Right hindlimb (tissue), 1 donor: ENCODE measurements around the gene ZNF579.

Experiments
- DNase-seq: peaks from one replicate; pipeline ENCODE4 v3.0.0-alpha.2; 2018

Gene ZNF579

GRCh38 chr19:55611300-55611982 lies 30.8 kb upstream of the ZNF579 start:
- no peak for DNase-seq

DNA sequence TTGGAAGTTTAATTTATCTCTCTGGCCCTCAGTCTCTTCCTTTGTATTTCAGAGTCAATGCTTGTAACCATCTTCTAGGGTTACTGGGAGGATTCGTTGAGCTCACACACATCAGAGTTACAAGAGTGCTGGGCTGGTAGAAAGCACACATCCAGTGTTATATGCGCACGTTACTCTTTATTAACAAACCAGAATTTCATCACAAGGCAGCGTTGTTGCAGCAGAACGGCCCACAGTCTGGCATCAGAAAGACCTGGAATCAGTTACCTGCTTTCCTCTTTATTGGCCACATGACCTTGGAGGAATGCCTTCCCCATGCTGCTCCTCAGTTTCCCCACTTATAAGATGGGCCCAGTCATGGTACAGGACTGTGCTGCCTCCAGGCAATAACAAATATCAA lies 28.7 kb upstream of the ZNF579 start:
- no peak for DNase-seq

- no peak for DNase-seq
Measured at GRCh38 chr19:55606817-55607216, 26.2 kb upstream of the ZNF579 start.

- no peak for DNase-seq
Measured at GRCh38 chr19:55606471-55606787, 25.8 kb upstream of the ZNF579 start.

GRCh38 chr19:55605637-55606470 lies 25.2 kb upstream of the ZNF579 start, which contains the start of gene ZNF865:
TSS of gene ZNF865 (plus strand) at chr19:55605647. CDS start at chr19:55613619, 7,972 bp downstream.
- DNase-seq: peak; percentile 86

DNA sequence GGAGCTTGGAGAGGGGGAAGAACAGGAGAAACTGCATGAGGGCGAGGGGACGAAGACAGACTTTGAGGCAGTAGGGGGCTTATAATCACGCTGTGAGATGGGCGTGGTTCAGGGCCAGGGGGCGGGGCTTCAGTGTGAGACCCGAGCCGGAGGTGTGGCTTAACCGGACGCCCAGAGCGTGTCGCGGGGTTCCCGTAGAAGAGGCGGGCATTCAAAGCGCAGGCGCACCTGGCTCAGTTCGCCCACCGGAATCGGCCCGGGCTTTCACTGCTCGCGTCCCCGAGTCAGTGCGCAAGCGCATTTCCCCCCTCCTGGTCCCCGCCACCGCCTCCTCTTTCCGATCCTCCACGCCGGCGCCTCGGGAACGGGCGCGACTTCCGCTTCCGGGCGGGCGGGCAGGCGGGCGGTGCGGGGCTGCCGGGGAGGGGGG lies 24.6 kb upstream of the ZNF579 start:
- peak; percentile 99 for DNase-seq

- no peak for DNase-seq
Measured at GRCh38 chr19:55603581-55604292, 23.1 kb upstream of the ZNF579 start.

DNA sequence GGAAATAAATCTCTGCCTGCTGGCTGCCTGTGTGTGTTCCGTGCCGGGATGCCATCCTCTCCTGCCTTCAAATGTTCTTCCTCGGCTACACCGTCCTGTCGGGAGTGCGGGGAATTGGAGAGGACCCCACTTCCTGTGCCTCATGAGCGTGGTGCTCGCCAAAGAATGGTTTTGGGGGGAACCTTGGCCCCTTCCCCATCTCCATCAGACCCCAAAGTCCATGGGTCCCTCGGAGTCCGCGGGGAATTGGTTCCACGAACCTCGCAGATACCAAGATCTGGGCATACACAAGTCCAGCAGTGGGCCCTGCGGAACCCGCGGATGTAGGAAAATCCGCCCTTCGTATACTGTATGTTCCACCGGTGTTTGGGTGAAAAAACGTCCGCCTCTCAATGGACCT lies 22.5 kb upstream of the ZNF579 start:
- DNase-seq: no peak

DNA sequence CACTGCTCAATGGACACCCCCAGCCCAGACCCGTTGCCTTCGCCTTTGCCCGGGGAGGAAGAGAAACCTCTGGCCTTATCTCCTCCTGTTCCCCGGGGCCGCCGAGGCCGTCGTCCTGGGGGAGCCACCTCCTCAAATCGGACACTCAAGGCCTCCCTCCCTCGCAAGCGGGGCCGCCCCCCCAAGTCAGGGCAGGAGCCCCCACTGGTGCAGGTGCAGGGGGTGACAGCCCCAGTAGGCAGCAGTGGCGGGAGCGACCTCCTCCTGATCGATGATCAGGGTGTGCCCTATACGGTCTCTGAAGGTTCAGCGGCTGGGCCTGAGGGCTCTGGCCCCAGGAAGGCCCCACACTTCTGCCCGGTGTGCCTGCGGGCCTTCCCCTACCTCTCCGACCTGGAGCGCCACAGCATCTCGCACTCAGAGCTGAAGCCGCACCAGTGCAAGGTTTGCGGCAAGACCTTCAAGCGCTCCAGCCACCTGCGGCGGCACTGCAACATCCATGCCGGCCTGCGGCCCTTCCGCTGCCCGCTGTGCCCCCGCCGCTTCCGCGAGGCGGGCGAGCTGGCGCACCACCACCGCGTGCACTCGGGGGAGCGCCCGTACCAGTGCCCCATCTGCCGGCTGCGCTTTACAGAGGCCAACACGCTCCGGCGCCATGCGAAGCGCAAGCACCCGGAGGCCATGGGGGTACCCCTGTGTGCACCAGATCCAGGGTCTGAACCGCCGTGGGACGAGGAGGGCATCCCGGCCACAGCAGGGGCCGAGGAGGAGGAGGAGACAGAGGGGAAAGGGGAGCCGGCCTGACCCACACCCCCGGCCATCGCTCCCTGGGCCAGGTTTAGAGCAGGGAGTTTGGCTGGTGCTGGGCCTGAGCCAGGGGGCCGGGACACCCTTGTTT lies 21.7 kb upstream of the ZNF579 start:
- no peak for DNase-seq

DNA sequence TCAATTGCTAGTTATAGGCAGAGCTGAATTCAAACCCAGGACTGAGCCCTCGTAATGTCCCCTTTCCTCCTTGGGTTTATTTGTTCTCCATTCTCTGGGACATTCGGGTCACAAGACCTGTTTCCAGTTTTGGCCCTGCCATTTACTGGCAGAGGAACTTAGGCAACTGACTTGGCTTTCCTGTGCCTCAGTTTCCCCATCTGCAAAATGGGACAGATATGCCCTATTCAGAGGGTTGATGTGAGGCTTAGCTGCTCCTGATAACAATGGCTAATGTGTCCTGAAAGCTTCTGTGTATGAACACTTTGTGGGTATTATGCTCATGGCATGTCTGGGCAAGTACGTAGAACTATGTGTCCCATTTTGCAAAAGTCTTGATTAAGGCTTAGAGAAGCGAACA lies 20.4 kb upstream of the ZNF579 start:
- no peak for DNase-seq

DNA sequence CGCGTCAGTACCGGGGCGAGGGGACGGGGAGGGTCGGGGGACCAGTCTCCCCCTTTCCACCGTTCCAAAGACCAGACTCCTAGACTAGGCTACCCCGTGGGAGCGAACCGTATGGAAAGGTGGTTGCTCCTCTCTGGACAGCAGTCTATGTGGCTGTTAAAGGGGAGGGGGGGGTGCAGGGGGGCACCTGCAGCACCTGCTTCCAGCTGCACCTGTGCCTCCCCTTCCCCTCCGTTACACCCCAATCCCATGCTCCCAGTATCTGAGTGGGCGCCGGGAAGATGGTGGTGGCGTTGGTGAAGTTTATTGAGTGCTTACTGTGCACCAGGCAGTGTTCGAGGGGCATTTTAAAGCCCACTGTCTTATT lies 20.0 kb upstream of the ZNF579 start:
- no peak for DNase-seq

GRCh38 chr19:55599842-55600661 lies 19.4 kb upstream of the ZNF579 start, which contains the start of gene ZNF524:
TSS of gene ZNF524 (plus strand) at chr19:55600288. CDS start at chr19:55602113, 1,825 bp downstream.
- DNase-seq: peak; percentile 94

DNA sequence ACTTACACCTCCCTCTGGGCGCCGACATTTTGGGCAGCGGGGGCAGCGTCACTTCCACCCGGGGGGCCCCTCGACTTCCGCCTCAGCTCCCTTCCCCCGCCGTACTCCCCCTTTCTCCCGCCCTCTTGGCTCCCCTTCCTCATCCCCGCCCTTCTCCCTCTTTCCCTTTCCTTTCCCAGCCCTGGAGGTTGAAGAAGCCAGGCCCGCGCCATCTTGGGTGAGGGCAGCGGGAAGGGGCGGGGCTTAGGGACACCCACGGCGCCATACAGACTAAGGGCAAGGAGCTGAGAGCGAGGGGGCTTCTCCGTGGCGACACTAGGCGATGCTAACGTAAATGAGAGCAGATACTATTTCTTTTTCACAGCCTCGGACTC lies 18.8 kb upstream of the ZNF579 start, which contains the start of gene FIZ1:
FIZ1 (minus strand) TSS at position 50 of the 374 bp plus-strand sequence. CDS start 1,652 bp downstream, outside the sequence.
- DNase-seq: peak; percentile 100

DNA sequence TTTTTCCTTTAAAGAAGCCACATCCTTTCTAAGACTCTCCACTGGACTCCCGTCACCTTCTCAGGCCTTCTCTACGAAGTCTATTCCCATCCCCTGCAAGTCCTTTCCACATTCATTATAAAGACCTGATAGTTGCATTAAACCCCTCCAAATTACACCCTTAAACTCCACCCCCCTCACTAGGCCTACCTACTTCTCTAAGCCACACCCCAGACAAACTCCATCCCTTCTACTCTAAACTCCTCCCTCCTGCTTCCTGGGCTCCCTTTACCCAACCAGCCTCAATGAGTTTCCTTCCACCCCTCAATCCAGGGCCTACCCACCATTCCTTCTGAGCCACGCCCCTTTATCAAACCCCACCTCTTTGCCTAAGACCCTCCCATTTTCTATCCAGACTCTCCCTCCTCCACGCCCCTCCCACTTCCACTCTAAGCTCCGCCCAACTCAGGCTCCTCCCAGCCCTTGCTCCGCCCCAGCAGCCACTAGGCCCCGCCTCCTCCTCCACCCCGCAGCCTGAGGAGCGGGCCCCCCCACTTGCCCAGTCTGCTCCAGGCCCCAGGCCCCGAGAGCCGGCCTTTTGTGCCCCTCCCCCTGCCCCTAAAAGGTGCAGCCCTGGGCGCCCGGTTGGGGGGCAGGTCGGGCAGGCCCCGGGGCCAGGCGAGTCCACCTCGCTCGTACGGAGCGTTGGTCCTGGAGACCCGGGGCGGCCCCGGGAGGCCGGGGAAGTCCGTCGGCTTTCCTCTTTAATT lies 18.2 kb upstream of the ZNF579 start:
- DNase-seq: peak; percentile 95

DNA sequence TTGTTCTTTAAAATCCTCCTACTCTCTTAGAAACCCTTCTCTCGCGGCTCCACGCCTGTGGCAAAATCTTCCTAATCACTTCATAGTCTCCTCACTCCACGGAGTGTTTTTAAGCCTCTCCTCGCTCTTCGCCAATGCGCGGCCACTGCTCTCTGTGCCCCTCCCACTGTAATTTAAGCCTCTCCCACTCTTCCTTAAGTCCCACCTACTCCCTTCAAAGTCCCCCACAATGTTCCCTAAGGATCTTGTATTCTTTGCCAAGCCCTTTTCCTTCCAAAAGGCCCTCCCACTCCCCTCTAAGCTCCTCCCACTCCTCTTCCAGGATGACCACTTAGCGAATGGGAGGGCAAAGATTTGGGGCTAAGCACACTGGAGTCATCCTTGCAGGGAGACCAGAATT lies 17.4 kb upstream of the ZNF579 start:
- DNase-seq: no peak

DNA sequence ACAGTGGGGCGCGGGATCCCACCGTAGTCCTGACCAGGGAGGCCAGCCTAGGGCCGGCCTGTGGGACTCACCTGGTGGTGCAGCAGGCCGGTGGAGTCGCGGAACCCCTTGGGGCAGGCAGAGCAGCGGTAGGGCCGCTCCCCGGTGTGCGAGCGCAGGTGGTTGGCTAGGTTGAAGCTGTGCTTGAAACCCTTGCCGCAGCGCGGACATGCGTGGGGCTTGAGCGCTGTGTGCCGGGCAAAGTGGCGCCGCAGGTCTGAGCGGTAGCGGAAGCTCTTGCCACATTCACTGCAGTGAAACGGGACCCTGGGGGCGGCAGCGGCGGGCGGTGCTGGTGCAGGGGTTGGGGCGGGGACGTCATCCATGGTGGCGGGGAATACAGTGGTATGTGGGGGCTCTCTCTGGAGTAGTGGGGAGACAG lies 16.9 kb upstream of the ZNF579 start:
- DNase-seq: no peak

DNA sequence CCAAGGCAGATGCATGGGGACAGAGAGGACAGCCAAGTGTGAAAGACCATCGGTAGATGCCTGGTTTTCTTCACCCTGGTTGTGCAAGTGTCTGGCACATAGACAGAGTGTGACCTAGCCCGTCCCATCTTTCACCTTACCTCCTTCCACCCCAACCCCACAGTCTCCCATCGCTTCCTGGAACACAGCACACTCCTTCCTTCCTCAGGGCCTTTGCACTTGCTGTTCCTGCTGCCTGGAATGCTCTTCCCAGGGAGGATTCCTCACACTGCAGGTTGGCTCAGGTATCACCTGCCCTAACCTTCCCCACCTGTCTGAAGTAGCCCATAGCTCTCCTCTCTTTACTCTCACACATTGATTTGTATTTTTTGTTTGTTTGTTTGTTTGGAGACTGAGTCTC lies 15.7 kb upstream of the ZNF579 start:
- DNase-seq: no peak

DNA sequence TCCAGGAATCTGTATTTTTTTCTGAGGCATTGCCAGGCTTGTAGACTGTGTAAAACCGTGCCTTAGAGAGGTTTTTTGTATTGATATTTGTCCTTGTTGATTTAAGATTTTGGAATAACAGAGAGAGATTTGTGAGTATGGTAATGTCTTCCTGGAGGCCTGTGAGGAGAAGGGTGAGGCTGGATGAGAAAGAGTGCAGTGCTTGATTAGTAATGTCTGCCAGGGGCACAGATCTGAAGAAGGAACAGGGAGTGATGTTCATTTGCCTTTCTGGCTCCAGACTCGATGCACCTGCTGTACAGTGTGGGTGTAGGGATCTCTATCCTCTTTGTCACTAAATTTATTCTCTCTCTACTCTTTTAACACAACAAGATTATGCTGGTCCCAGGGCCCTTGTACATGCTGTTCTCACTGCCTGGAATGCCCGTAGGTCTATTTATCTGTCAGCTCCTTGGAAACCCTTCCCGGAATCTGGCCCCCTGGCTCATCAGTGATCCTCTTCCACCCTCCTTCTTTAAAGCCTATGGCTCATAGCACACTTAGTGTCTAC lies 14.4 kb upstream of the ZNF579 start:
- DNase-seq: no peak

GRCh38 chr19:55593096-55593772 lies 12.6 kb upstream of the ZNF579 start:
- DNase-seq: peak; percentile 14
